MM.1S (cell line): ENCODE data around the gene TRIM26.
"Not testable (repeated sequence)": the region's sequence is repeated elsewhere in the genome, so short reads cannot be mapped to it uniquely, and the experiment has no call there.

ENCODE experiments used
- DNase-seq: peaks from one replicate; pipeline ENCODE4 v3.0.0-alpha.2; 2015
- H2AFZ ChIP-seq: fragments of 300-600 bp; sonication (generic); 2 replicates; pipeline ENCODE4 v1.6.0; 2016; ENCODE audit warnings: antibody characterized with exemption, low read length
- H3F3A ChIP-seq: fragments of 300-600 bp; sonication (generic); 2 replicates; pipeline ENCODE4 v1.6.1; 2016; ENCODE audit warnings: mild to moderate bottlenecking, antibody characterized with exemption, low read length, moderate library complexity, mixed read lengths; ENCODE audit not compliant: insufficient read depth
- H3K27ac ChIP-seq: fragments of 300-600 bp; sonication (generic); 2 replicates; pipeline ENCODE4 v1.5.1; 2016; ENCODE audit warnings: mild to moderate bottlenecking, low read length
- H3K27me3 ChIP-seq: fragments of 300-600 bp; sonication (generic); replicated peaks from 2 replicates; pipeline ENCODE4 v1.6.0; 2016; ENCODE audit warnings: low read length; ENCODE audit not compliant: insufficient read depth
- H3K36me3 ChIP-seq: fragments of 300-600 bp; sonication (generic); replicated peaks from 2 replicates; pipeline ENCODE4 v1.6.1; 2016; ENCODE audit warnings: mild to moderate bottlenecking, low read length, mixed read lengths; ENCODE audit not compliant: insufficient read depth
- H3K4me1 ChIP-seq: fragments of 300-600 bp; sonication (generic); 2 replicates; pipeline ENCODE4 v1.6.1; 2016; ENCODE audit warnings: low read length, mixed read lengths
- H3K4me2 ChIP-seq: fragments of 300-600 bp; sonication (generic); 2 replicates; pipeline ENCODE4 v1.6.0; 2016; ENCODE audit warnings: low read depth, low read length
- H3K4me3 ChIP-seq: fragments of 300-600 bp; sonication (generic); 2 replicates; pipeline ENCODE4 v1.5.1; 2016; ENCODE audit warnings: low read length, mixed read lengths
- H3K79me2 ChIP-seq: fragments of 300-600 bp; sonication (generic); 2 replicates; pipeline ENCODE4 v1.6.1; 2016; ENCODE audit warnings: mixed run types, low read length, mixed read lengths
- H3K9ac ChIP-seq: fragments of 300-600 bp; sonication (generic); 2 replicates; pipeline ENCODE4 v1.6.1; 2016; ENCODE audit warnings: low read length, mixed read lengths
- H3K9me2 ChIP-seq: fragments of 300-600 bp; sonication (generic); replicated peaks from 2 replicates; pipeline ENCODE4 v1.6.1; 2016; ENCODE audit warnings: mild to moderate bottlenecking, low read length, mixed read lengths; ENCODE audit not compliant: insufficient read depth
- H3K9me3 ChIP-seq: fragments of 300-600 bp; sonication (generic); replicated peaks from 2 replicates; pipeline ENCODE4 v1.6.1; 2016; ENCODE audit warnings: mild to moderate bottlenecking, low read length, mixed read lengths; ENCODE audit not compliant: insufficient read depth
- H4K20me1 ChIP-seq: fragments of 300-600 bp; sonication (generic); 2 replicates; pipeline ENCODE4 v1.6.1; 2016; ENCODE audit warnings: mild to moderate bottlenecking, low read length, moderate library complexity, mixed read lengths; ENCODE audit not compliant: insufficient read depth
- EZH2 ChIP-seq: fragments of 300-600 bp; sonication (generic); optimal IDR thresholded peaks from 2 replicates; pipeline ENCODE3; 2017; ENCODE audit warnings: low read depth, mild to moderate bottlenecking, antibody characterized with exemption, low read length, mixed read lengths
- EZH2phosphoT487 ChIP-seq: fragments of 300-600 bp; sonication (generic); IDR thresholded peaks from 2 replicates; pipeline ENCODE4 v1.6.1; 2018; ENCODE audit warnings: antibody characterized with exemption, low read length
- TF ChIP-seq, protein P1 (sequence below): fragments of 300-600 bp; sonication (generic); IDR thresholded peaks from 2 replicates; pipeline ENCODE4 v1.5.1; 2016; ENCODE audit warnings: antibody characterized with exemption, low read length, mixed read lengths

TRIM26 gene

DNA sequence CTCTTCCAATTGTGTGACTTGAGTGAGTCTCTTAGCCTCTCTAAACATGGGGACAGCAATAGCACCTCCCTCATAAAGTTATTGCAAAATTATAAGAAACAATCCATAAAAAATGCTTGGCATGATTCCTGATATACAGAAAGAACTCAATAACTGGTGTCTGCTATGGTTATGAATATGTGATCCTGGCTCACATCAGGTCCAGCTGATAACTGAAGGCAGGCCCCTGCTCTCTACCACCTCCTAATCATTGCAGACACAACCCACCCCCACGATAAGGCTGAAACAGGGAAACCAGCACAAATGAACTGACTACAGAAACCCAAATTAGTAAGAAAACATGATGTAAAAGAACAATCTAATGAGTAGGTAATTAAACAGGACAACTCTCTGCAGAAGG, 44.5 kb downstream of the TRIM26 start:
- DNase-seq, result no peak
- Histone ChIP-seq H3K9ac (no peak overlapping the region), H3F3A (no peaks in the 10 kb centered on the region), H3K4me3 (no peak overlapping the region), H3K4me2 (no peak overlapping the region), H3K4me1 (no peaks in the 10 kb centered on the region), H3K9me3 (no peaks in the 10 kb centered on the region), H3K36me3 (no peaks in the 10 kb centered on the region), H3K79me2 (no peaks in the 10 kb centered on the region), H2AFZ (no peak overlapping the region), H3K27me3 (peaks cover 26% of the 10 kb centered on the region), H3K27ac (no peak overlapping the region), H4K20me1 (no peaks in the 10 kb centered on the region), H3K9me2 (no peaks in the 10 kb centered on the region)
- TF ChIP-seq EZH2 (no peak), EZH2phosphoT487 (no peak)
- TF ChIP-seq, protein P1, sequence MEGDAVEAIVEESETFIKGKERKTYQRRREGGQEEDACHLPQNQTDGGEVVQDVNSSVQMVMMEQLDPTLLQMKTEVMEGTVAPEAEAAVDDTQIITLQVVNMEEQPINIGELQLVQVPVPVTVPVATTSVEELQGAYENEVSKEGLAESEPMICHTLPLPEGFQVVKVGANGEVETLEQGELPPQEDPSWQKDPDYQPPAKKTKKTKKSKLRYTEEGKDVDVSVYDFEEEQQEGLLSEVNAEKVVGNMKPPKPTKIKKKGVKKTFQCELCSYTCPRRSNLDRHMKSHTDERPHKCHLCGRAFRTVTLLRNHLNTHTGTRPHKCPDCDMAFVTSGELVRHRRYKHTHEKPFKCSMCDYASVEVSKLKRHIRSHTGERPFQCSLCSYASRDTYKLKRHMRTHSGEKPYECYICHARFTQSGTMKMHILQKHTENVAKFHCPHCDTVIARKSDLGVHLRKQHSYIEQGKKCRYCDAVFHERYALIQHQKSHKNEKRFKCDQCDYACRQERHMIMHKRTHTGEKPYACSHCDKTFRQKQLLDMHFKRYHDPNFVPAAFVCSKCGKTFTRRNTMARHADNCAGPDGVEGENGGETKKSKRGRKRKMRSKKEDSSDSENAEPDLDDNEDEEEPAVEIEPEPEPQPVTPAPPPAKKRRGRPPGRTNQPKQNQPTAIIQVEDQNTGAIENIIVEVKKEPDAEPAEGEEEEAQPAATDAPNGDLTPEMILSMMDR, result no peak

DNA sequence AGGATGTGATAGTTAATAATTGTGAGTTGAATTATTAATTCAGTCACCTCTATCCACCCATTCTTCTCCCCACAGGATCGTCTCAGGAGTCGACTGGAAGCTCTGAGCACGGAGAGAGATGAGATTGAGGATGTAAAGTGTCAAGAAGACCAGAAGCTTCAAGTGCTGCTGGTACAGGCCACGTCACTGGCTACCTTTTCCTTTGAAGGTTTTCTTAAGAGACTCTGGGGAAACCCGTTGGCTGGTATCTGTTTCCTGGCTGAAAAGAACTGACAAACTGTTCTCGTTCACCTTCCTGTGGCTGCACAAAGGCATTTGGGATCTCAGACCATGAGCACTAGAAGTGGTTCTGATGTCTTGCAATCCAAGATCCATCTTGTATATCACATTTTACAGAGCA, 46.1 kb downstream of the TRIM26 start:
- Histone ChIP-seq H3F3A (no peaks in the 10 kb centered on the region), H3K9me3 (no peaks in the 10 kb centered on the region), H3K36me3 (no peaks in the 10 kb centered on the region), H4K20me1 (no peaks in the 10 kb centered on the region), H3K79me2 (no peaks in the 10 kb centered on the region), H3K27me3 (peaks cover 24% of the 10 kb centered on the region), H3K4me3 (no peak overlapping the region), H3K27ac (no peak overlapping the region), H3K4me1 (no peaks in the 10 kb centered on the region), H3K9me2 (no peaks in the 10 kb centered on the region), H3K4me2 (no peak overlapping the region), H2AFZ (no peak overlapping the region), H3K9ac (no peak overlapping the region)
- TF ChIP-seq EZH2 (no peak), EZH2phosphoT487 (no peak)
- TF ChIP-seq, protein P1, result no peak
- DNase-seq, result peak; percentile 27

DNA sequence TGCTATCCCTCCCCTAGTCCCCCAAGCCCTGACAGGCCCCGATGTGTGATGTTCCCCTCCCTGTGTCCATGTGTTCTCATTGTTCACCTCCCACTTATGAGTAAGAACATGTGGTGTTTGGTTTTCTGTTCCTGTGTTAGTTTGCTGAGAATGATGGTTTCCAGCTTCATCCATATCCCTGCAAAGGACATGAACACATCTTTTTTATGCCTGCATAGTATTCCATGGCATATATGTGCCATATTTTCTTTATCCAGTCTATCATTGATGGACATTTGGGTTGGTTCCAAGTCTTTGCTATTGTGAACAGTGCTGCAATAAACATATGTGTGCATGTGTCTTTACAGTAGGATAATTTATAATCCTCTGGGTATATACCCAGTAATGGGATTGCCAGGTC, 48.0 kb downstream of the TRIM26 start:
- not testable (repeated sequence) for H2AFZ ChIP-seq, H3K9ac ChIP-seq, H3K27me3 ChIP-seq, H3K4me2 ChIP-seq, H3F3A ChIP-seq, H3K27ac ChIP-seq, H3K9me2 ChIP-seq, H3K4me3 ChIP-seq, H4K20me1 ChIP-seq, H3K4me1 ChIP-seq, H3K79me2 ChIP-seq, H3K36me3 ChIP-seq, H3K9me3 ChIP-seq, DNase-seq

DNA sequence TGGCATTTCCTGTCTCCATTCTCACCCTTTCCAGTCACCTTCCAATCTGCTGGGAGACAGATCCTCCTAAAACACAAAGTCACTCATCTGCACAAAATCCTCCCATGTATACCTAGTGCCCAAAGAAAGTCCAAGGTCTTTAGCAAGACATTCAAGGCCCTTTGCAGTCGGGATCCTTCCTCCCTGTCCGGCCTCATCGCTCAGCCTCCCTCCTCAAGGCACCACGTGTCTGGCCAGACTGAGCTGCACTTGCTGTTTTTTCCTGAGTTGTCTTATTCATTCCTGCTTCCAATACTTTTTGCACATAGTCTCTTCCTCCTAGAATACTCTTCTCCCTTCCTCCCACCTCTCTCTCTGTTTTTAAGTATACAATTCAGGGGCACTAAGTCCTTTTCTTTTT, 48.5 kb downstream of the TRIM26 start:
- no peaks in the 10 kb centered on the region for H4K20me1 ChIP-seq
- 0 out of 2 replicates have a peak, but pooled peaks cover 5% of the 10 kb centered on the region for H3K27me3 ChIP-seq
- TF ChIP-seq, protein P1, result no peak
- TF ChIP-seq EZH2, result no peak
- TF ChIP-seq EZH2phosphoT487, result no peak
- no peak overlapping the region for H3K9ac ChIP-seq
- H3K79me2 ChIP-seq, result no peaks in the 10 kb centered on the region
- H3K36me3 ChIP-seq, result no peaks in the 10 kb centered on the region
- no peaks in the 10 kb centered on the region for H3K9me3 ChIP-seq
- H3F3A ChIP-seq, result no peaks in the 10 kb centered on the region
- no peak overlapping the region for H3K4me2 ChIP-seq
- no peak overlapping the region for H3K4me3 ChIP-seq
- DNase-seq, result no peak
- H3K27ac ChIP-seq, result no peak overlapping the region
- no peaks in the 10 kb centered on the region for H3K9me2 ChIP-seq
- no peaks in the 10 kb centered on the region for H3K4me1 ChIP-seq
- H2AFZ ChIP-seq, result no peak overlapping the region
